Brain microvascular endothelial cell (primary cell): ENCODE results near the gene ZNF140.

Experiments used
- DNase-seq: peaks from one replicate; pipeline ENCODE4 v3.0.0-alpha.2; 2020
- H3K27ac ChIP-seq: fragments of 250-450 bp; sonication (Bioruptor Pico); 2 replicates; pipeline ENCODE4 v1.5.1; 2020; ENCODE audit warnings: mild to moderate bottlenecking, moderate library complexity
- H3K27me3 ChIP-seq: fragments of 250-450 bp; sonication (Bioruptor Pico); replicated peaks from 2 replicates; pipeline ENCODE4 v1.5.1; 2020; ENCODE audit warnings: mild to moderate bottlenecking
- H3K36me3 ChIP-seq: fragments of 250-450 bp; sonication (Bioruptor Pico); replicated peaks from 2 replicates; pipeline ENCODE4 v1.5.1; 2020; ENCODE audit warnings: mild to moderate bottlenecking
- H3K4me3 ChIP-seq: 2 replicates; pipeline ENCODE4 v1.5.1; 2011; ENCODE audit warnings: low read depth, mild to moderate bottlenecking, control low read depth, low read length, moderate library complexity
- in situ Hi-C: cut with HindIII; loops from 2 replicates; pipeline ENCODE4 v1.10.0; 2017; ENCODE audit warnings: low sequenced_read_pairs, low pct_ligation_motif_present
- TF ChIP-seq, protein P1 (sequence below): IDR thresholded peaks from 2 replicates; pipeline ENCODE4 v1.5.1; 2011; ENCODE audit warnings: low read depth, mild to moderate bottlenecking, moderate library complexity, low read length, control low read depth, inconsistent platforms; ENCODE audit errors: missing control alignments

The ZNF140 gene

DNA sequence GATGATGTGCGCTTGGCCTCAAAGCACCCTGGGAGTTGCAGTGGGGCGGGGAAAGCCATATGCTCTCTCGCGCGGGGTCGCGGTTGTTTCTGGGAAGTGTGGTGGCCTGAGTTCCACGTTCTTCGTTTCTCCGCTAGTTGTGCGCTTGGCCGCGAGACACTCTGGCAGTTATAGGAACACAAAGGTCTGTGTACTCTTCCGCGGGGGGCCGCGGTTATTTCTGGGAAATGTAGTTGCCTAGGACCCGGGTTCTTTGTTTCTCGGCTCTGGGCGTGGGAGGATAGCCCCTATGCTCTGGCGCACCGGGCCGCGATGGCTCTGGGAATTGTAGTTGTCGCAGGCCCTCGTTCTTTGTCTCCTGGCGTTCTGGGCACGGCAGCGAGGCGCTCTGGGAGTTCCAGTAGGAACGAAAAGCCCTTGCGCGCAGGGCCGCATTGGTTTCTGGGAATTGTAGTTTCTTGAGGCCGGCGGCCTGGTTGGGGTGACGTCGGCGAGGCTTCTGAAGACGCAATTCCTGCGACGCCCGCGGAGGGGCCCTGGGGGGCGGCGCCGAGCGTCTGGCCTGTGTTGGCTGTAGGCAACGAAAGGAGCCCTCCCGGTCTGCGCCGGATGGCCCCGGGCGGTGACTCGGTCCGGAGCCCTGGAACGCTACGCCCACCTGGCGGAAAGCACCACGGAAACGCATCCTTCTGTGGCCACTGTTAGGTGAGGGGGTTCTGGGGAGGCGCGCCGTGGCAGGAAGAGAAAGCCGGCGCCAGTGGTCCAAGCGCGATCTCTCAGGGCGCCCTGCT, at the start of gene ZNF140:
Gene ZNF140 (plus strand): TSS at position 556 of the 791 bp plus-strand sequence. CDS start 398 bp downstream, outside the sequence.
- H3K27me3 ChIP-seq, result no peaks in the 10 kb centered on the region
- peaks cover 32% of the 10 kb centered on the region for H3K36me3 ChIP-seq
- H3K4me3 ChIP-seq, result peak within 1 kb of the TSS; percentile 92
- in situ Hi-C loops, result no loop called here
- peak within 1 kb of the TSS; percentile 99 for H3K27ac ChIP-seq
- DNase-seq, result peak; percentile 97
- TF ChIP-seq, protein P1, sequence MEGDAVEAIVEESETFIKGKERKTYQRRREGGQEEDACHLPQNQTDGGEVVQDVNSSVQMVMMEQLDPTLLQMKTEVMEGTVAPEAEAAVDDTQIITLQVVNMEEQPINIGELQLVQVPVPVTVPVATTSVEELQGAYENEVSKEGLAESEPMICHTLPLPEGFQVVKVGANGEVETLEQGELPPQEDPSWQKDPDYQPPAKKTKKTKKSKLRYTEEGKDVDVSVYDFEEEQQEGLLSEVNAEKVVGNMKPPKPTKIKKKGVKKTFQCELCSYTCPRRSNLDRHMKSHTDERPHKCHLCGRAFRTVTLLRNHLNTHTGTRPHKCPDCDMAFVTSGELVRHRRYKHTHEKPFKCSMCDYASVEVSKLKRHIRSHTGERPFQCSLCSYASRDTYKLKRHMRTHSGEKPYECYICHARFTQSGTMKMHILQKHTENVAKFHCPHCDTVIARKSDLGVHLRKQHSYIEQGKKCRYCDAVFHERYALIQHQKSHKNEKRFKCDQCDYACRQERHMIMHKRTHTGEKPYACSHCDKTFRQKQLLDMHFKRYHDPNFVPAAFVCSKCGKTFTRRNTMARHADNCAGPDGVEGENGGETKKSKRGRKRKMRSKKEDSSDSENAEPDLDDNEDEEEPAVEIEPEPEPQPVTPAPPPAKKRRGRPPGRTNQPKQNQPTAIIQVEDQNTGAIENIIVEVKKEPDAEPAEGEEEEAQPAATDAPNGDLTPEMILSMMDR, result peak; percentile 35

DNA sequence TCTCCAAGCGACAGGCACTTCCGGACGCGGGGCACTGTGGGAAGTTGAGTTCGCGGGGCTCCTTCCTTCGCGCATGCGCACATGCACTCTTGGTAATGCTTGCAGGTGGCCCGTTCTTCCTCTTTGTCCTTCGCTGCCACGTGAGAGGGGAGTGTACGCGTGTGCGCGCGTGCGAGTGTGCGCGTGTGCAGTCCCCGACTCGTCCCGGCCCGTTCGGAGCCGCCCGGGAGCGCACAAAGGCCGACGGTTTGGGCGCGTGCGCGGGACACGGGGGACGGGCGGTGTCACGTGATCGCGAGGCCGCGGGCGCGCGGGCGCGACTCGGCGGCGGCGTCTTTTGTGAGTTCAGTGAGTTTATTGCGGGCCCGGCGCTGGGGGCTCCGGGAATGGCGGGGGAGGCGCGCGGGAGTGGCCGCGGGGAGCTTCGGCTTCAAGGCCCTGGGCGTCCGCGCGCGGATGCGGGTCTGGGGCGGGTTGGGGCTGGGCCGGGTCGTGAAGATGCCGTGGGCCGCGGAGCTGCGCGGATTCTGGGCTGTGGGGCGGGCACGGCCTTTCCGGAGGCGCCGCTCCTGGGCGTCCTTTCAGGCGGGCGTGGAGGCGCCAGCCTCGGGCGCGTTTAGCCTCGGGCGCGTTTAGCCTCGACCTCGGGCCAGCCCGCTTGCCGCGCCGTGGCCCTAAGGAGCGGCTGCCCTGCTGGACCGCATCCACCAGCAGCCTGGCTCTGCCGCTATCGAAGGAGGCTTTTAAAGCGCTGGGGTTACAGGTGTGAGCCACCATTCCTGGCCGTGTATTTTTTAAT, 43.3 kb upstream of the ZNF140 start, which contains the start of gene ZNF84:
Gene ZNF84 (plus strand): TSS at position 303 of the 799 bp plus-strand sequence. CDS start 3,959 bp downstream, outside the sequence.
- Histone ChIP-seq H3K4me3 (peak within 1 kb of the TSS; percentile 72), H3K27me3 (no peaks in the 10 kb centered on the region), H3K27ac (peak within 1 kb of the TSS; percentile 91), H3K36me3 (peaks cover 11% of the 10 kb centered on the region)
- in situ Hi-C loops, result no loop called here
- TF ChIP-seq, protein P1, result no peak
- peak; percentile 97 for DNase-seq

DNA sequence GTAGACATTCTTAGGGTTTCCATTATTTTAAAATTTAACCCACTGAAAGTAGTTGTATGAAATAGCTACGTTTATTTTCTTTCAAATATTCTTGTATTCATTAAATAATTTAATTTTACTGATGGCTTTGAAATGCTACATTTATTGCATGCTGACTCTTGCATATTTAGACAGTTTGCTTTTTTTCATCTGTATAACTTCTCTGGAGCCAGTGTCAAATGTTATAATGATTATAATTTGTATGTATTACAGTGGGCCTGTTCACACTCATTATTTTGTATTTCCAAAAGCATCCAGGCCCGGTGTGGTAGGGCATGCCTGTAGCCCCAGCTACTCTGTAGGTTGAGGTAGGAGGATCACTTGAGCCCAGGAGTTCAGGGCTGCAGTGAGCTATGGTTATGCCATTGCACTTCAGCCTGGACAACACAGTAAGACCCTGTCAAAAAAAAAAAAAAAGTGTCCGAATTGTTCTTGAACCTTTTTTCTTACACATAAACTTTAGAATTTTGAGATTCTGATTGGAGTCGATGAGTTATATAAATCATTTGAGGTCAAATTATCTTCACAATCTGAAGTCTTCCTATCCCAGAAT, 42.5 kb upstream of the ZNF140 start:
- TF ChIP-seq, protein P1, result no peak
- no peak for DNase-seq
- Histone ChIP-seq H3K27ac (no peak overlapping the region), H3K4me3 (peak overlapping the region; percentile 72), H3K27me3 (no peaks in the 10 kb centered on the region), H3K36me3 (peaks cover 19% of the 10 kb centered on the region)
- in situ Hi-C loops, result no loop called here

DNA sequence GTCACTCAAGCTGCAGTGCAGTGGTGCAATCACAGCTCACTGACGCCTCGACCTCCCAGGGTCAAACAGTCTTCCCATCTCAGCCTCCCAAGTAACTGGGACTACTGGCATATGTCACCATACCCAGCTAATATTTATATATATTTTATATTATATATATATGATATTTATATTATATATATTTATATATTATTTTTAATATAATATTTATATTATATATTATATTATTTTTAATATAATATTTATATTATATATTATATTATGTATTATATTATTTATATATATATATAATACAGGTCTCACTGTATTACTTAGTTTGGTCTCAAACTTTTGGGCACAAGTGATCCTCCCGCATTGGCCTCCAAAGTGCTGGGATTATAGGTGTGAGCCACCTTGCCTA, 34.0 kb upstream of the ZNF140 start:
- Histone ChIP-seq H3K4me3 (no peak overlapping the region), H3K36me3 (peaks cover 74% of the 10 kb centered on the region), H3K27me3 (no peaks in the 10 kb centered on the region), H3K27ac (no peak overlapping the region)
- no peak for DNase-seq
- TF ChIP-seq, protein P1, result no peak
- in situ Hi-C loops, result no loop called here

DNA sequence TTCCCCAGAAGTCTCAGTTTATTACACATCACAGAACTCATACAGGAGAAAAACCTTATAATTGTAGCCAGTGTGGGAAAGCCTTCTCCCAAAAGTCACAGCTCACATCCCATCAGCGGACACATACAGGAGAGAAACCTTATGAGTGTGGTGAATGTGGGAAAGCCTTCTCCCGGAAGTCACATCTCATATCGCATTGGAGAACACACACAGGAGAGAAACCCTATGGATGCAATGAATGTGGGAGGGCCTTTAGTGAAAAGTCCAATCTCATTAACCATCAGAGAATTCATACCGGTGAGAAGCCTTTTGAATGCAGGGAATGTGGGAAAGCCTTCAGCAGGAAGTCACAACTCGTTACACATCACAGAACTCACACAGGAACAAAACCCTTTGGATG, 23.3 kb upstream of the ZNF140 start:
- Histone ChIP-seq H3K27me3 (no peaks in the 10 kb centered on the region), H3K27ac (no peak overlapping the region), H3K4me3 (no peak overlapping the region), H3K36me3 (peaks cover 41% of the 10 kb centered on the region)
- TF ChIP-seq, protein P1, result no peak
- in situ Hi-C loops, result no loop called here
- DNase-seq, result no peak
